Measurements from ENCODE around the gene DEPDC4.

Gene DEPDC4

DNA sequence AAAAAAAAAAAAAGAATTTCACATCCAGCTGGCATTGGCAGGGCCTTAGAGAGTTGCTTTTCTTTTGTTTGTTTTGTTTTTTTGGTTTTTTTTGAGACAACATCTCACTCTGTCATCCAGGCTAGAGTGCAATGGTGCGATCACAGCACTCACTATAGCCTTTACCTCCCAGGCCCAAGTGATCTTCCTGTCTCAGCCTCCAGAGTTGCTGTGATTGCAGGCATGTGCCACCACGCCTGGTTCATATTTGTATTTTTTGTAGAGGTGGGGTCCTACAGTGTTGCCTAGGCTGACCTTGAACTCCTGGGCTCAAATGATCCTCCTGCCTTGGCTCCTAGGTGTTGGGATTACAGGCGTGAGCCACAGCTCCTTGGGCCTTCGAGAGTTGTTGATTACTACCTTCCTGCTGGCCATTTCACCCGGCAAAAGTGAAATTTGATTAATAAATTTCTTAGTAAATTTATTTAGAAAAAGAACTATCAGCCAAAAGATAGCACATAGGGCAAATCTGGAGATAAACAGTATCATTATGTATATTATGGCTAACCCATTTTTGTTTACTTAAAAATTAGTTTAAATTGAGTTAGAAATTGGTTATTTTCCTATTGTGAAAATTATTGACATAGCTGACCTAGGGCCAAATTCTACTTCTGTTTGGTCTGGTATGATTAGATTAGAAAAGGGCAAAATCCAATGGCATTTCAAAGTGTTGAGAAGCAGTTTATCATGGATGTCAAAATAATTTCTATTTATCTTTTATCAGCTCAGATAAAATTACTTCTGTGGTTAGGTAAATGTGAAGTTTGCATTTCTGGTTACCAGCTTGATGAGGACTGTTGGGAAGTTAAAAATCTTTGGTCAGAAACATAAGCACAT, 53.6 kb downstream of the DEPDC4 start:
- no peak for DNase-seq

DNA sequence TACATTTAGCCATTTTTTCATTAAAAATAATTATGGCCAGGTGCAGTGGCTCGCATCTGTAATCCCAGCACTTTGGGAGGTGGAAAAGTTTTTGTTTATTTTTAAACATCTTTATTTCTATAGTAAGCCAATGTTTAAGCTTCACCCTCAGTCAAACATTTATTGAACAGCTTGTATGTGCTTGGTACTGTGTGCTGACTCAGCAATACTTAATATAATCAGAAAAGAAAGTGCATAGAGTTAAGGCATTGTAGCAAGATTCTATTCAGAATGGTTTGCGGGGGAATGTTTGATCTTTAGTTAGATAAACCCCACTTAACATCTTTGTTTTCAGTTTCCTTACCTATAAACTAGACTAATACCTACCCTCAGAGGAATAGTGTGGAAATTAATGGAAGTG, 55.2 kb downstream of the DEPDC4 start:
- DNase-seq: no peak

DNA sequence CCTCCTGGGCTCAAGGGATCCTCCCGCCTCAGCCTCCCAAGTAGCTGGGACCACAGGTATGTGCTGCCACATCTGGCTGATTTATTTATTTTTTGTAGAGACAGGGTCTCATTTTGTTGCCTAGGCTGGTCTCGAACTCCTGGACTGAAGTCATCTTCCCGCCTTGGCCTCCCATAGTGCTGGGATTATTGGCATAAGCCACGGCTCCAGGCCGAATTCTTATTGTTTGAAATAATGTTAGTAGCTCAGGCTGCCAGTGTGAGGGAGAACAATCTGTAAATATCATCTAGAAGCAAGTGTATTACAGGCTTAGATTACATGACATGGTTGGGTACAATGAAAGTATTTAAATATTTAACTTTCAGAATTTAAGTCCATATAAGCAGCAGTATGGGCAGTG, 58.0 kb downstream of the DEPDC4 start:
- DNase-seq: no peak

DNA sequence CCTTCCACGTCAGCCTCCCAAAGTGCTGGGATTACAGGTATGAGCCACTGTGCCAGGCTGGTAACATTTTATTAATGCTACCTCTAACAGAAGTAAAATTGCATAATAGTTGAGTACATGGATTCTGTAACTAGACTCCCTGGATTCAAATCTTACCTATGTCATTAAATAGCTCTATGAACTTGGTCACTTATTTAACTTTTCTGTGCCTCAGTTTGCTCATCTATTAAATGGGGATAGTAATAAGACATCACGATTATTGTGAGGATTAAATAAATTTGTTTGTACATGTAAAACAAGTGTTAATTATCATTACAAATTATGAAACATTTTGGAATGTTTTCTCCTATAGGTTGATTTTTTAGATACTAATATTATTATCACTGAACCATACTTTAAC, 59.6 kb downstream of the DEPDC4 start:
- no peak for DNase-seq

DNA sequence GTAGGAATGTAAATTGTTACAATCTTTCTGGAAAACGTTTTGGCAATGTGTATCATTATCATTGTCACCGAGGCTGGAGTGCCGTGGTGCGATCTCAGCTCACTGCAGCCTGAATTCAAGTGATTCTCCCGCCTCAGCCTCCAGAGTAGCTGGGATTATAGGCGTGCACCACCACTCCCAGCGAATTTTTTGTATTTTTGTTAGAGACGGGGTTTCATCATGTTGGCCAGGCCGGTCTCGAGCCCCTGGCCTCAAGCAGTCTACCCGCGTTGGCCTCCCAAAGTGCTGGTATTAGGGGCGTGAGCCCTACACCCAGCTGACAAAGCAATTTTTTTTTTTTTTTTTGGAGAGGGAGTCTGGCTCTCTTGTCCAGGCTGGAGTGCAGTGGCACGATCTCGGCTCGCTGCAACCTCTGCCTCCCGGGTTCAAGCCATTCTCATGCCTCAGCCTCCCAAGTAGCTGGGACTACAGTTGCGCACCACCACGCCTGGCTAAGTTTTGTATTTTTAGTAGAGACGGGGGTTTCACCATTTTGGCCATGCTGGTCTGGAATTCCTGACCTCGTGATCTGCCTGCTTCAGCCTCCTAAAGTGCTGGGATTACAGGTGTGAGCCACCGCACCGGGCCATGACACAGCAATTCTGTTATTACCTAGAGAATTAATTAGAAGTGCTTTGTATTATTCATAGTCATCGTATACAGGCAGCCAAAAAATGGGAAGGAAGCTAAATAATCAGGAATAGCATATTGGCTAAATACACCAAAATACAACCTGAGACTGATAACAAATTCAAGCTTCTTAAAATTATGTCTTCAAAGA, 65.1 kb downstream of the DEPDC4 start:
- no peak for DNase-seq

DNA sequence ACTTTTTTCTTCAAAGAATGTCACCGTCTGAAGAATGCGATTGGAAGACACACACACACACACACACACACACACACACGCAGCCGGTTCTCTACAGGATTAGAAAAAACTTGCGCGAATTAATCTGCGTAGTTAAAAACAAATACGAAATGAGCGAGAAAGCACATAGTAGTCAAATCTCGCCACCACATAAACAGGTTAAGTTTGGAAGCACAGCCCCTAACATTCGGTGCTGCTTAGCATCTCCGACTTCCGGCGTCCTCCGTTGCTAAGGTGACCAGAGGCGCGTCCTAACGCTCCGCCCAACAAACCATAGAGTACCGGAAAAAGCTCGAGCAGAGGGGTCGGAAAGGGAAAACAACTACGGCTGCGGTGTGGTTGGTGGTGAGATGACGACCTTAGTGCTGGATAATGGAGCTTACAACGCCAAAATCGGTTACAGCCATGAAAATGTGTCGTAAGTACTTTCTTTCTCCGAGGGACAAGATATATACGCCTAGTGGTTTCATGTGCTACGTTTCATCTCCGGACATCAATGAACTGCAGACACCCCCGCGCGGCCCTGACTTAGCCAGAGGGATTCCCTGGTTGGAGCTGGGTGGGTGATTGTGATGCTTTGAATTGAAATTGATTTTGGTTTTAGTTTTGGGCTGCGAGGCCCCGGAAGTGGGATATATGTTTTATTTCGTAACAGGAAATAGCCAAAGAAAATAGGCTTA, 66.3 kb downstream of the DEPDC4 start, which contains the start of gene ACTR6:
Gene ACTR6 (plus strand): TSS at position 353 of the 719 bp plus-strand sequence. CDS start 37 bp downstream, at position 390.
- peak; percentile 95 for DNase-seq

DNA sequence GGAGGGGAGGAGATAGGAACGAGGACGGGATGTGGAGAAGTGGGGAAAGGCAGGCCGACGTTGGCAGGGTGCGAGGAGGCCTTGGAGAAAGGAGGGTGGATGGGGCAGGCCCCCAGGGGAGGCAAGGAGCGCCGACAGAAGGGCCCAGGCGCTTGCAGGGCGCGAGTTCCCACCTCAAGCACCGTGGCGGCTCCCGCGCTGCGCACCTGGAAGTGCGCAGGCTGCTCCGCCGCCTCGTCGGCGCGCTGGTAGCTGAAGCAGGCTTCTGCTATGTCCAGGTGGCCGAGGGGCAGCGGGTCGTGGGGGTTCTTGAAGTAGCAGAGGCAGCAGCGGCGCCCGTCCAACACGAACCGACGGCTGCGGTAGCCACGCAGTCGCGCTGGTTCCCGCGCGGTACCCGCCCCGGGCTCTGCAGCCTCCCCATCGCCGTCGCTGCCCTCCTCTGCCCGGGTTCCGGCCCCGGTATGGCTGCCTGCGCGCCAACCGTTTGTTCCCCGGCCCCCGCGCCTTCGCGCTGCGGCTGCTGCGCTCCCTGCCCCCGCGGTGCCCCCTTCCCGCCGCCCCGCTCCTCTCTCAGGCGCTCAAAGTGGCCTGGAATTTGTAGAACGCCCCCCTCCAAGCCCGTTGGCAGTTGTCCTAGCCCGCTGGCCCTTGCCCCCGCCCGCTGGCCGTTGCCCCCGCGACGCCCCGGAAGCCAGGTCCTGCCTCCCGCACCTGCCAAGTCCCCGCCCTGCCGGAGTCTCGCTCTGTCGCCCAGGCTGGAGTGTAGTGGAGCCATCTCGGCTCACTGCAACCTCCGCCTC, 67.3 kb downstream of the DEPDC4 start:
- peak; percentile 56 for DNase-seq

DNA sequence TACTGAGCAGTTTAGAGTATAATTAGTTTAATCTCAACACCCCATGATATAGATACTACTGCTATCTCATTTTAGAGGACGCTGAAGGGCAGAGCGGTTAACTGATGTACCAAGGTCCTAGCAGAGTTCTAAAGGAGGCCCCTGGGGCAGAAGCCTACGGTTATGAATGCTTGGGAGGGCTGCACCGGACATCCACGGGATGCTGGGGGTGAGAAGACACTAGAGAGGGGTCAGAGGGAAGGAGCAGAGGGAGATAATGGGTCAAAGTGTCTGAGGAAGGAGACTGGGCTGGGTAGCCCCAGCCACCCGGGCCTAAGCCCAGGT, 67.9 kb downstream of the DEPDC4 start:
- no peak for DNase-seq

DNA sequence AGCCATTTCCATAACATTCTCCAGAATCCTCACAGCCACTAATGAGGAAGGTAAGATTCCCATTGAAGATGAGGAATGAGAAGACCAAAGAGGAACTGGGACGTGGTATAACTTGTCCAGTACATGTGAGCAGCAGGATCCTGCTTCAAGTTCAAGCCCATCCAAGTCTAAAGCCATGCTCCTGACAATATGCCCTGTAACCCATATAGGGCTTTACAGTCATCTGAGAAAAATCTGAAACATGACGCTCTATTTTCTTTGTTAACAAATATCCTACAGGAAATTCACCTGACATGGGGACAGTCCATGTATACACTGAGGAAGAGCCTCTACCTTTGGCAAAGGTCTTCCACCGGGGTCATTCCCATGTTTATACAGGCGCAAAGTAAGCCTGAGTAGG, 69.4 kb downstream of the DEPDC4 start:
- DNase-seq: no peak

DNA sequence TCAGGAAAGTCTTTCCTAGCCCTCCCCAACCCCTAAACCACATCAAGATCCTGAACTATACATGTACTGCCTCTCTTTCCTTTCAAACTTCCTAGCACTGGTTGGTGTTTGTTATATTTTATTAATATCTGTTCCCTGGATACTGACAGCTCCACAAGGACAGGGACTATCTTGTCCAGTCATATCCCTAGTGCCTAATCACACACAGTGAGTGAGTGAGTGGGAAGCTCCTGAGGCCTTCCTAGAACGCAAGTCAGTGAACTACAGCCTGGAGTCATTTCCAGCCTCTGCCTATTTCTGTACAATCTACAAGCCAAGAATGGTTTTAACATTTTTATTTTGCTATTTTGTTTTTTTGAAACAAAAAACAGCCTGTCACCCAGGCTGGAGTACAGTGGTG, 73.8 kb downstream of the DEPDC4 start:
- DNase-seq: no peak

Data from EL (cell line).